Right renal cortex interstitium (tissue), 3 donors: ENCODE data around the gene HK2. TPM values are rescaled to one million over a fixed set of nuclear protein-coding genes. Genes with fewer than 3 reads are reported as not detected.

ENCODE experiments used
- DNase-seq, 3 donors: peaks; one replicate each; pipeline ENCODE4 v3.0.0-alpha.2; 2013; ENCODE audit warnings: low read depth in 3 of 3, low spot score in 2 of 3
- polyA plus RNA-seq, 3 donors: library from polyadenylated mRNA; unstranded; fragments of 120-200 nt; gene quantifications; one replicate each; pipeline ENCODE4 v1.2.1, GENCODE V29; 2013; ENCODE audit not compliant: insufficient read length in 3 of 3

The HK2 gene
- polyA plus RNA-seq, 3 donors = 10.1 to 11.6 (median 10.6) TPM

DNA sequence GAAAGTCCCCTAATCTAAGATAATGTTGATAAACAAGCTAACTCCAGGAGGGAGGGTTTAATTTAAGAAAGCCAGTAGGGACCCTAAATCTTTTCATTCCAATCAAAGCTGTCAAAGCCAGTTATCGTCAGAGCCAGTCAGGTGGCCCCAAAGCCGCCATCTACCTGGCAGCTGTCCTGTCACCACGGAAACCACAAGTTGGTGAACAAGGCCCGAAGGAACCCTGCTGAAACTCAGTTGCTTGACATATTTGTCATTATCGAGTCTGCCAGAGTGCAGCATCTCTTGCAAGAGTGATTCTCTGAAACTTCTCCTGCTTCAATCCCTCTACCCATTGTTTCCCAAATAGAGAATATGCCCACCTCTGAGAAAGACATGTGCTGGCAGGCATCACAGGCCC lies 93.7 kb downstream of the HK2 start:
- DNase-seq = no peak

- DNase-seq = no peak
Observed at GRCh38 chr2:74930811-74931486, 97.0 kb downstream of the HK2 start.

GRCh38 chr2:74931940-74932339 lies 98.0 kb downstream of the HK2 start:
- DNase-seq = no peak

GRCh38 chr2:74935975-74936391 lies 102.1 kb downstream of the HK2 start:
- DNase-seq = no peak

DNA sequence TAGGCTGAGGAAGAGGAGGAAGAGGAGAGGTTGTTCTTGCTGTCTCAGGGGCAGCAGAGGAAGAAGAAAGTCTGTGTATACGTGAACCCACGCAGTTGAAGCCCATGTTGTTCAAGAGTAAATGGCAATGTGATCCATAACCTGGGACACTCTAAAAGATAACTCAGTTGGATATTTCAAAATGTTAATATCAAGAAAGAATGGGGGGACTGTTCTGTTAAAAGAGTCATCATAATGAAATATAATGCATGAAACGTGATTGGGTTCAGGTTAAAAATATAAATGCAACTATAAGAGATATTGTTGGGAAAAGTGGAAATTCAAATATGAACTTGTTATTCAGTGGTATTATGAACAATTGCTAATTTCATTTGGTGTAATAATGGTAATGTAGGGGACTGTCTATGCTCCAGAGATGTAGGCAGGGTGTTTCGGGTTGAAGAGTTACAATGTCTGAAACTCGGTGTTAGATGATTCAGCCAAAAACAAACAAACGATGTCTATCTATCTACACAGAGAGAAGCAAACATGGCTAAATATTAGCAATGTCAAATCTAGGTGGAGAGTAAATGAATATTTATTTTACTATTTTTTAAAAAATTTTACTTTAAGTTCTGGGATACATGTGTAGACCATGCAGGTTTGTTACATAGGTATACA lies 103.4 kb downstream of the HK2 start:
- no peak for DNase-seq

GRCh38 chr2:74938264-74938663 lies 104.3 kb downstream of the HK2 start:
- no peak for DNase-seq

GRCh38 chr2:74939919-74940812 lies 106.2 kb downstream of the HK2 start:
- DNase-seq = no peak

DNA sequence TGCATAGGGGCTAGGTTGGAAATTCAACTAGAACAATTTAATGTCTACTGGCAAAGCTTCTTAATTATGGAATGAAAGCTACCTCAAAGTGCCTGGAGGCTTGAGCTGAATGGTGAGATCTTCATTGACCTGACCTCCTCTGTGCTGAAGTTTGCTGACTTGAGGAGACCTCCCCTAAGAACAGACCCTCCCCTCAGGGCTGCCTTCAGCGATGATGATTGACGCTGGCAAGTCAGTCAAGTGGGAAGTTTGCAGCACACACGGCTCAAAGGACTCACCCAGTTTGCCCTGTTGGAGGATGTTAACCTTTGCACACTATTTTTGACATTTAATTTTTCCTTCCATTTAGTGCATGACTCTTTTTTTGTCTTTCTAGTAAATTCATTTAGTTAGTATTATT lies 107.4 kb downstream of the HK2 start:
- DNase-seq = no peak

DNA sequence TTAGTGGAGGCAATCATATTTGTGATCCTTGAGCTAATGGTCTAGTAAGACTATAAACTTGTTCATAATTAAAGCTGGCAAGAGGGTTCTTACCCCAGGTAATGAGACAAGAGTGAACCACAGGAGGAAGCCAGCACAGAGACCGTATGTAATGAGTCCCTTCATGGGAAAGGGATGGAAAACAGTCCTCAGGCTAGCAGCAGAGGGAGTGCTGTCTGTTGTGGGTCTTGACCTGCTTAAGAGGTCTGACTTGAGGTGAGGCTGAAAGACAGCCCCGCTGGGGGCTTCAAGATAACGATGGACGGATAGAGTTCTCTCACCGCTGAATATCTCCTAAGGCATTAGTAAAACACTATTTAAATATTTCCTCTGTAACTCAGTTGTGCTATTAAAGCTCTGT lies 108.3 kb downstream of the HK2 start:
- DNase-seq = no peak

Other genes starting within 250 kb of the HK2 start
- under 1 TPM; 0.57 to 0.72 (median 0.71) TPM for gene M1AP, start 185.8 kb upstream of the HK2 start, polyA plus RNA-seq
- 1 to 10 TPM; 5.7 to 6.5 (median 5.8) TPM for gene SEMA4F, start 179.9 kb upstream of the HK2 start, polyA plus RNA-seq
- gene POLE4, start 124.5 kb downstream of the HK2 start, polyA plus RNA-seq = 10 to 100 TPM; 43.9 to 48.3 (median 46.3) TPM